Calu3 (cell line): ENCODE results near the gene SPRN. TPM values are rescaled to one million over a fixed set of nuclear protein-coding genes. Genes with fewer than 3 reads are reported as not detected.
"Not testable (repeated sequence)": the region's sequence is repeated elsewhere in the genome, so short reads cannot be mapped to it uniquely, and the experiment has no call there.

Source experiments
- BruUV-seq: library from RNA; stranded (reverse); fragments of 400-500 nt; replicated peaks from 2 replicates; lab custom pipeline; 2021; lab: Mats Ljungman, UMichigan
- CTCF ChIA-PET: fragments of 300-600 bp; sonication (Branson Sonifier 250); formaldehyde crosslinking; loops from one replicate; lab custom pipeline; 2022; ENCODE audit warnings: antibody characterized with exemption; lab: Charles Lee
- DNase-seq: peaks from one replicate; pipeline ENCODE4 v3.0.0; 2022
- H3K27ac Mint-ChIP-seq: one replicate; pipeline ENCODE4 v1.8.0; 2022; ENCODE audit warnings: mixed read lengths; ENCODE audit not compliant: unreplicated experiment
- H3K27me3 Mint-ChIP-seq: one replicate; pipeline ENCODE4 v1.8.0; 2022; ENCODE audit warnings: mixed read lengths; ENCODE audit not compliant: unreplicated experiment
- H3K36me3 Mint-ChIP-seq: one replicate; pipeline ENCODE4 v1.8.0; 2022; ENCODE audit warnings: mild to moderate bottlenecking, moderate library complexity, mixed read lengths; ENCODE audit not compliant: insufficient read depth, unreplicated experiment
- H3K4me1 Mint-ChIP-seq: one replicate; pipeline ENCODE4 v1.8.0; 2022; ENCODE audit warnings: mild to moderate bottlenecking, low read depth, mixed read lengths; ENCODE audit not compliant: unreplicated experiment
- H3K4me3 Mint-ChIP-seq: one replicate; pipeline ENCODE4 v1.8.0; 2022; ENCODE audit warnings: mild to moderate bottlenecking, low read depth, moderate library complexity, mixed read lengths; ENCODE audit not compliant: unreplicated experiment
- H3K9me3 Mint-ChIP-seq: one replicate; pipeline ENCODE4 v1.8.0; 2022; ENCODE audit warnings: low read depth, mixed read lengths; ENCODE audit not compliant: unreplicated experiment
- CTCF ChIP-seq: fragments of 200-600 bp; IDR thresholded peaks from one replicate; pipeline ENCODE4 v1.8.0; 2022; ENCODE audit warnings: antibody characterized with exemption; ENCODE audit not compliant: unreplicated experiment
- intact Hi-C: fragments of 100-400 bp; cut with micrococcal nuclease; formaldehyde crosslinking; loops from one replicate; pipeline ENCODE4 v1.10.0; 2022; ENCODE audit not compliant: unreplicated experiment
- total RNA-seq: library from RNA; stranded (reverse); gene quantifications from 2 replicates; pipeline ENCODE4 v1.2.3, GENCODE V29; 2022

SPRN gene
- total RNA-seq, 1 experiment from 2014 or later, result not detected

- peak overlapping the region; percentile 68 for H3K4me3 Mint-ChIP-seq
- peaks cover 9% of the 10 kb centered on the region for H3K4me1 Mint-ChIP-seq
- intact Hi-C loops, result no loop called here
- H3K9me3 Mint-ChIP-seq, result no peaks in the 10 kb centered on the region
- no peak for TF ChIP-seq CTCF
- H3K36me3 Mint-ChIP-seq, result peaks cover 21% of the 10 kb centered on the region
- no peak for DNase-seq
- CTCF ChIA-PET, result no interaction called here
- no TSS peak for BruUV-seq
- no peak overlapping the region for H3K27ac Mint-ChIP-seq
- H3K27me3 Mint-ChIP-seq, result no peaks in the 10 kb centered on the region
These were observed 46.6 kb downstream of the SPRN start for GRCh38 chr10:133377818-133378250.

- CTCF ChIA-PET, result no interaction called here
- H3K4me1 Mint-ChIP-seq, result peaks cover 9% of the 10 kb centered on the region
- no peaks in the 10 kb centered on the region for H3K9me3 Mint-ChIP-seq
- peaks cover 23% of the 10 kb centered on the region for H3K36me3 Mint-ChIP-seq
- no peak overlapping the region for H3K4me3 Mint-ChIP-seq
- BruUV-seq, result no TSS peak
- intact Hi-C loops, result no loop called here
- no peak overlapping the region for H3K27ac Mint-ChIP-seq
- no peak for DNase-seq
- H3K27me3 Mint-ChIP-seq, result no peaks in the 10 kb centered on the region
- no peak for TF ChIP-seq CTCF
These were observed 47.2 kb downstream of the SPRN start for GRCh38 chr10:133377025-133377817.

- intact Hi-C loops, H3K9me3 Mint-ChIP-seq, H3K27ac Mint-ChIP-seq, H3K27me3 Mint-ChIP-seq, DNase-seq, CTCF ChIA-PET, H3K4me1 Mint-ChIP-seq, BruUV-seq, H3K4me3 Mint-ChIP-seq: not testable (repeated sequence)
- peaks cover 23% of the 10 kb centered on the region for H3K36me3 Mint-ChIP-seq
These were observed 48.2 kb downstream of the SPRN start for GRCh38 chr10:133376183-133376582.

DNA sequence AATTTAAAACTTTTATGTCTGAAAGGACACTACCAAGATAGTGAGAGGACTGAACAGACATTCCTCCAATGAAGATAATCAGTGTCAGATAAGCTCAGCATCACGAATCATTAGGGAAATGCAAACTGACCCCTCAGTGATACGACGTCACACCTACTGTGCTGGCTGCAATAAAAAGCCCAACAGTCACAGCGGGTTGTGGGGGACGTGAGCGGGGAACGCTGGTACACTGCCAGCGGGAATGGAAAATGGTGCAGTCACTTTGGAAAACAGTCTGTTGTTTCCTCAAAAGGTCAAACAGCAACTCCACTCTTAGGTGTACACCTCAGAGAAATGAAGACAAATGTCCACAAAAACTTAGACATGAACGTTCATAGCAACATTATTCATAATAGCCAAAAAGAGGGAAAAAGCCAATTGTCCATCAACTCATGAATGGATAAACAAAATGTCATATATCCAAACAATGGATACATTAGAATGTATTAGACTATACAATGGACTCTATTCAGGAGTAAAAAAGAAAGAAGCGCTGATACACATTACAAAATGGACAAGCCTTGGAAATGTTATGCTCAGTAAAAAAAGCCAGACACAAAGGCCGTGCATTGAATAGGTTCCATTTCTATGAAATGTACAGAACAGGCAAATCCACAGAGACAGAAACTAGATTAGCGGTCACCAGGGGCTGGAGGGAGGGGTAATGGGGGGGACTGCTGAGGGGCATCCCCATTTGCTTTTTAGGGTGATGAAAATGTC is 48.9 kb downstream of the SPRN start:
- CTCF ChIA-PET, result no interaction called here
- H3K36me3 Mint-ChIP-seq, result peaks cover 23% of the 10 kb centered on the region
- intact Hi-C loops, result no loop called here
- peaks cover 9% of the 10 kb centered on the region for H3K4me1 Mint-ChIP-seq
- no TSS peak for BruUV-seq
- DNase-seq, result no peak
- TF ChIP-seq CTCF, result no peak
- H3K27ac Mint-ChIP-seq, result no peak overlapping the region
- H3K9me3 Mint-ChIP-seq, result no peaks in the 10 kb centered on the region
- no peaks in the 10 kb centered on the region for H3K27me3 Mint-ChIP-seq
- no peak overlapping the region for H3K4me3 Mint-ChIP-seq
